HG02759 (cell line): Measurements from ENCODE around the gene STOX2.
"Not testable (repeated sequence)": the region's sequence is repeated elsewhere in the genome, so short reads cannot be mapped to it uniquely, and the experiment has no call there.

ENCODE experiments used
- ATAC-seq: cut with Tn5 transposase; IDR thresholded peaks from one replicate; pipeline ENCODE4 v1.9.1; 2021; ENCODE audit warnings: mild to moderate bottlenecking, moderate library complexity; ENCODE audit not compliant: unreplicated experiment

STOX2 gene

GRCh38 chr4:184019667-184020623 lies 114.8 kb downstream of the STOX2 start:
- ATAC-seq: no peak

GRCh38 chr4:184021389-184021788 lies 116.3 kb downstream of the STOX2 start:
- ATAC-seq: no peak

- ATAC-seq: no peak
Measured at GRCh38 chr4:184022679-184023383, 117.7 kb downstream of the STOX2 start.

DNA sequence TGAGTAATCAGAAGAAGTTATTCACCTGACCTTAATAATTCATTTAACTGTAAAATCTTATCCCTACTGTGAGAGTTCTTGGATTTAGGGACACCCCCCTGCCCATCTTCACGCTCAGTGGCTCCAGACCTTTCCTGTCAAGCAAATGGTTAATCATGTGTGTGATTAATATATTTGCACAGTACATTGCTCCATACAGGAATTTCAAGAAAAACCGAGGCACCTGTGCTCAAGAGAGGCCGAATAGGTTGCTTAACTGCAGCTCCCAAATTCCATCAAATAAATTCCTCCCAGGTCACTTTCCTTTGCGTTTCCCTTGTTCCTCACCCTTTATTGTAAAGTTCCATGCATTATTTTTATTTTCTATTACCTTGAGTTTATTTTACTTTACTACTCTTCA lies 119.5 kb downstream of the STOX2 start:
- ATAC-seq: no peak

DNA sequence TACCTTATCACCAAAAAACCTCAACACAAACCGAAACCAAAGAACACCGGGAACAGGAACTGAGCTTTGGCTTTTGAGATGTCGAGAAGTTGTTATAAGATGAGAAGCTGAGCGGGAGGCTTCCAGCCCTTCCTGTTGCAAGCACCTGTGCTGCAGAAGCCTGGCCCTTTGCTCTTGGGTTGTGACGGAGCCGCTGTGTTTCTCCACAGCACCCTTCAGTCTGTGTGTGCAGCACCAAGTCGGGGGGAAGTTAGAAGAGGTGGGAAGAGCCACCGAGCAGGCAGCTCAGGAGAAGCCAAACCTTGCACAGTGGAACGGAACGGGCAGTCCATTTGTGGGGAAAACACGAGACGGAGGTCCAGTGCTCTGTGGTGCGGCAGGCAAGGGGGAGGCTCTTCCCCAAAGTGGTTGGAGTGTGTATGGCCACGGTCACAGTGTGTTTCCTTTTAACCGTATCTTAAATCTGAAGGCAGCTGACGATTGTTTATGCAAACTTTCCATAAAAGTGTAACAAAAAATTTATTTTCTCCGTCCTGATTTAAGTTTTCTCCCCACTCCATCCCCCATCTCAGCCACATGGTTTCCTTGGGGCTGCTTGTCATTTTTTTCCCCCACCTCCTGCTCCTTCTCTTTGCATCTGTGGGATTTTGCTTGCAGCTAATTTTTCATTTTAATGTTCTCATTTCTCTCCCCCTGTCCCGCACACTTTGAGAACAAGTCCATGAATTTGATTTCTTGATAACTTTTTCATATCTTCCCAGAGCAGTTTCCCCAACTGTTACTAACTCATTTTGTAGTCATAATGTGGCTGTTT lies 123.7 kb downstream of the STOX2 start:
- ATAC-seq: no peak

DNA sequence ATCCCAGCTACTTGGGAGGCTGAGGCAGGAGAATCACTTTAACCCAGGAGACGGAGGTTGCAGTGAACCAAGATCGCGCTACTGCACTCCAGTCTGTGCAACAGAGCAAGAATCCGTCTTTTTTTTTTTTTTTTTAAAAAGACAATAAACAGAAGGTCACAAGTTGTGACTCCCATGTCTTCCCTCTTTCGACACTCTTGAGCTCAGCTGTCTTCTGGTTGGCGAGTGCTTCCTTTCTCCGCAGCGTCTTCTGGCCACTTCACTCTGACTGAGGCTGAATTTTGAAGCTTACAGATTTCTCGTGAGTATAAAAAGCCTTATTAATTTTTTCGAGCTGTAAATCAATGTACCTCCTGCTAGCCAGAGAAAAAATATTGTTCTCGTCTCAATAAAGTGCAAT lies 124.9 kb downstream of the STOX2 start:
- ATAC-seq: no peak

GRCh38 chr4:184030764-184031163 lies 125.7 kb downstream of the STOX2 start:
- ATAC-seq: no peak

- ATAC-seq: no peak
Measured at GRCh38 chr4:184032091-184032490, 127.0 kb downstream of the STOX2 start.

DNA sequence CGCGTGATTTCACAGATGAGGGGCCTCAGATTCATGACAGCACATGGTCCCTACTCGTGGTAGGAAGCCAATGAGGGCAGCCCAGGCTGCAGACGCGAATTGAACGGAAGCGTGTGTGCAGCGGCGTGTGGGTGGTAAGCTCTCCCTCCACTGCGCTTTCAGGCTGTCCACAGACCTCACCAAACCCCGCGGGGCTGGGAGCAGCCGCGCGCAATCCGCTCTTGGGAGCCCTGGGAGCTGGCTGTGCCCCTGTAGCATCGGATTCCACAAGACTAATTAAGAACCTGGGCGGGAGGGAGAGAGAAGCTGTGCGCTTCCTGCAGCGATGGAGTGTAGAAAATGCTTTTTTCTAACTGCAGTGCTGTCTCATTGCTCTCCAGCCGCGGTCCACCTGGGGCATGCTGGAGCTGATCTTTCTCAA lies 134.9 kb downstream of the STOX2 start:
- no peak for ATAC-seq

DNA sequence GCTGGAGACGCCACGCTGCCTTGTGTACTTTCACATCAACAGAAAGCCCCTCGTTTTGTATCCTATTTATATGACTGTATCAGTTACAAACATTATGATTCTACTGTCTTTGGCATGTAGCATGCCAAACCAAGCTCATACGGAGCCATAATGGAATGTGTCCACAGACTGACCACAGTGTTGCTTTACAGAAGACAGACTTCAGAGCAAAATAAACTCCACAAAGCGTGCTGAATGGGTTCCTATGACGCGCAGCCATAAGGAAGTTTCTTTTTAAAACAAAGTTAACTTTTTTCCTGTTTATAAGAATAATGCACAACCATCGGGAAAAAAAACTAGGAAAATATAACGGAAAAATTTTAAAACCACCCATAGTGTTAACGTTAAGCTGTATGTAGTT lies 136.0 kb downstream of the STOX2 start:
- no peak for ATAC-seq

GRCh38 chr4:184046148-184046547 lies 141.0 kb downstream of the STOX2 start:
- no peak for ATAC-seq

DNA sequence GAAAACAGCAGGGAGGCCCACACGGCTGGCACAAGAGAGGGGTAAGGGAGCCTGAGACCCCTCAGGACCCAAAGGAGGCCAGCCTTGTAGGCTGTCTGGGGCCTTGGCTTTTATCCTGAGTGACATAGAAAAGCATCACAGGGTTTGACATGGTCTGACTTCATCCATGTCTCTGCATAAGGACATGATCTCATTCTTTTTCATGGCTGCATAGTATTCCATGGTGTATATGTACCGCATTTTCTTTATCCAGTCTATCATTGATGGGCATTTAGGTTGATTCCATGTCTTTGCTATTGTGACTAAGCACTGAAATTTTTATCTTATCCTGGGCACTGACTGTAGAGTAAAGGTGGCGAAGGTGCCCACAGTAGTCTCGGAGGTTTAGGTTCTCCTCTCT lies 146.2 kb downstream of the STOX2 start:
- not testable (repeated sequence) for ATAC-seq

- no peak for ATAC-seq
Measured at GRCh38 chr4:184052616-184053015, 147.5 kb downstream of the STOX2 start.

DNA sequence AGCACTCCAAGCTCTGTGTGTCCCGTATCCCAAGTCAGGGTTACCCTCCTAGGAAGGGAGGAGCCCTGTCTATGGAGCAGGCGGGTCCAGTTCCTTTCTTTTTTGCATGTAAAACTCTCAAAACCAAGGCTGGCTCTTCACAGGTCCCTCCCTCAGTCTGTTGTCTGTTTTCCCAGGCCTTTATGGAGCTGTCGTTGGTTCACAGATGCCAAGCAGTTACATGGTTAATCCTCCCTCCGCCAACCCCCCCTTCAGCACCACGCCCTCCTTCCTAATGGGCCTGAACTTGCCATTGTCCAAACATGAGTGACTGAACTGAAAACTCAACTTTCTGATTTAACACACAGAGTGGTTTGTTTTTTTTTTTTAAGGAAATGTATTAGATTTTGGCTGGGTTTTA lies 148.3 kb downstream of the STOX2 start:
- ATAC-seq: no peak

DNA sequence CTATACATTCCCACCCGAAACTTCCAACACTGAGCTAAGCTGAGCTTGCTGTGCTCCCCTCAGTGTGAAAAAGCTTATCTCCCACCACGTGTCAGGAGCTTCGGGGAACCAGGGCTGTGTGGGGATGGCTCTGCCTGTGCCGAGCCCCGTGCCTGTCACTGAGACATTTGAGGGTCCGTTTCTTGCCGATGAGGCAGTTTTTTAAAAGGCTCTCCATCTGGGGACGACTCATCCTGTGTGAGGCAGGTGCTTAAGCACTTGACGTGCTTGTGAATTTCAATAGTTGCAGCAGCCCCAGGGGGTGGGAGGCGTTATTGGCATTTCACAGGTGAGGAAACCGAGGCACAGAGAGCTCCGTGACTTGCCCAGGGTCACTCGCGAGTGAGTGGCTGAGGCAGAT lies 151.8 kb downstream of the STOX2 start:
- ATAC-seq: no peak

GRCh38 chr4:184058026-184058425 lies 152.9 kb downstream of the STOX2 start:
- ATAC-seq: no peak

- ATAC-seq: no peak
Measured at GRCh38 chr4:184059099-184059498, 154.0 kb downstream of the STOX2 start.

DNA sequence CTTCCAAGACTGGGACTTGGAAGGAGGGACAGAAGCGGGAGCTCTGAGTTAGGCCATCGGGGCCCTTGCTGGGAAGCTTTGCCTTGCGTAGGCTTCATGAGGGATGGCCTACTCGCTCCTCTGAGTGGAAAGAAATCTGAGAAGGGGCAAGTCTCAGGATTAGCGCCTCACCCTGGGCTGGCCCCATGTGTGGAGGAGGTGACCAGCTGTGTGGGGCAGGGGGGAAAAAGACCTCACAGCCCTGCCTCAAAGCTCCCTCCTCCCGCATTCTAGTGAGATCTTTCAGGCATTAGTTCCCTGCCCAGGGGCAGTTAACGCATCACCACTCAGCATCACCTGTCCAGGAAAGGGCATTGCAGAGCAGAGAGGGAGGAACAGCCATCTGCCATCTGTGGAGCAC lies 156.5 kb downstream of the STOX2 start:
- ATAC-seq: no peak

- ATAC-seq: no peak
Measured at GRCh38 chr4:184062769-184063168, 157.7 kb downstream of the STOX2 start.

- ATAC-seq: no peak
Measured at GRCh38 chr4:184064877-184065276, 159.8 kb downstream of the STOX2 start.

DNA sequence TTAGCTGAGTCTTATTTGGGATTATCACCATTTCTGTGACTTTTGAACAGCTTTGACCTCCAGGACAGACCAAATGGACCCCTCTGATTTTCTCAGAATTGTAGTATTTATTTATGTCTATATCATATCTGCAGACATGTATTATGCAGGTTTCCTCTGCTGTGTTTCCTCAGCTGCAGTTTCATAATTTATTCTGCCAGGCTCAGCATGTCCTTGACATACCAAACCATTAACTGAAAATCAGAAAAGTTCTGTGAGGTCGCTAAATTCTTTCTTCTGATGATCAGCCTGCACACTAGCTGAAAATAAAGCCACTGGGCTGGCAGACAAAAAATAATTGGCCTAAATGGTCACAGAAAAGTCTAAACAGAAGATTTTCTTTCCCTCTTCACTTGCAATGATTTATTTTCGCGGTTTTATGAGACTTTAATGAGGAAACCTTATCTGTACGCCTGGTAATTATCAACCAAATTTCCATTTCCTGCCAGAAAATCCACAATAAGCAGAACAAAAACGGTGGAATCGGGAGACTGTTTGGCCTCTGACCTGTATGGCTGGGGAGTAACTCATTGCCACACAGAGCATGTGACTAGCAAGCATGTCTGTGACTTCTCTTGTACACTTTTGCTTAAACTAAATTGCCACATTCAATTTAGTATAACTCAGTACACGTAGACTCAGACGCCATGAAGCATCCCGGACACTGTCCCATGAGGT lies 161.6 kb downstream of the STOX2 start:
- no peak for ATAC-seq
